Osteoblast (primary cell): Measurements from ENCODE around the gene ADGRL3. TPM values are rescaled to one million over a fixed set of nuclear protein-coding genes. Genes with fewer than 3 reads are reported as not detected.

Source experiments
- DNase-seq: peaks from one replicate; pipeline ENCODE4 v3.0.0; 2011; ENCODE audit warnings: low spot score, mixed read lengths; ENCODE audit not compliant: insufficient read length; ENCODE audit errors: missing footprints
- H2AFZ ChIP-seq: 2 replicates; pipeline ENCODE4 v1.6.0; 2011; ENCODE audit warnings: mild to moderate bottlenecking, low read length
- H3K27ac ChIP-seq: 2 replicates; pipeline ENCODE4 v1.5.1; 2011; ENCODE audit warnings: mild to moderate bottlenecking, low read depth, low read length, moderate library complexity
- H3K27me3 ChIP-seq: 2 replicates; pipeline ENCODE4 v1.6.0; 2012; ENCODE audit warnings: mild to moderate bottlenecking, control low read depth, inconsistent platforms, low read length, moderate library complexity; ENCODE audit not compliant: insufficient read depth
- H3K36me3 ChIP-seq: 2 replicates; pipeline ENCODE4 v1.5.1; 2011; ENCODE audit warnings: mild to moderate bottlenecking, low read length, control low read depth, moderate library complexity; ENCODE audit not compliant: insufficient read depth
- H3K4me1 ChIP-seq: 2 replicates; pipeline ENCODE4 v1.5.1; 2011; ENCODE audit warnings: mild to moderate bottlenecking, low read length, control low read depth, moderate library complexity; ENCODE audit not compliant: insufficient read depth
- H3K4me2 ChIP-seq: 2 replicates; pipeline ENCODE4 v1.6.0; 2011; ENCODE audit warnings: mild to moderate bottlenecking, low read length; ENCODE audit not compliant: insufficient read depth
- H3K4me3 ChIP-seq: fragments of 200-600 bp; sonication (generic); 3 replicates; pipeline ENCODE4 v1.5.1; 2012; ENCODE audit warnings: mild to moderate bottlenecking, low read length, inconsistent platforms; ENCODE audit not compliant: insufficient read depth
- H3K79me2 ChIP-seq: 2 replicates; pipeline ENCODE4 v1.6.0; 2012; ENCODE audit warnings: mild to moderate bottlenecking, low read length, control low read depth, inconsistent platforms; ENCODE audit not compliant: insufficient read depth
- H3K9me3 ChIP-seq: 2 replicates; pipeline ENCODE4 v1.5.1; 2011; ENCODE audit warnings: low read depth, low read length, control low read depth
- H4K20me1 ChIP-seq: 2 replicates; pipeline ENCODE4 v1.6.0; 2012; ENCODE audit warnings: mild to moderate bottlenecking, low read length, control low read depth; ENCODE audit not compliant: insufficient read depth
- CTCF ChIP-seq: IDR thresholded peaks from 2 replicates; pipeline ENCODE4 v1.5.1; 2011; ENCODE audit warnings: mild to moderate bottlenecking, low read depth, low read length, moderate library complexity; ENCODE audit errors: extremely low read depth
- total RNA-seq: library from RNA; depleted of rRNA; stranded (reverse); fragments of >200 nt; gene quantifications from 2 replicates; pipeline ENCODE4 v1.2.3, GENCODE V29; 2012

The ADGRL3 gene
- total RNA-seq, 1 donor: not detected

GRCh38 chr4:61716426-61716825, 516.3 kb downstream of the ADGRL3 start:
- DNase-seq: no peak
- Histone ChIP-seq H4K20me1 (no peaks in the 10 kb centered on the region), H3K27ac (no peak overlapping the region), H3K27me3 (no peaks in the 10 kb centered on the region), H3K4me1 (no peaks in the 10 kb centered on the region), H3K9me3 (no peaks in the 10 kb centered on the region), H3K79me2 (no peaks in the 10 kb centered on the region), H3K36me3 (no peaks in the 10 kb centered on the region), H2AFZ (no peak overlapping the region), H3K4me3 (no peak overlapping the region), H3K4me2 (no peak overlapping the region)
- no peak for TF ChIP-seq CTCF

- no peaks in the 10 kb centered on the region for H3K36me3 ChIP-seq
- no peaks in the 10 kb centered on the region for H3K79me2 ChIP-seq
- no peaks in the 10 kb centered on the region for H3K27me3 ChIP-seq
- no peaks in the 10 kb centered on the region for H3K4me1 ChIP-seq
- H3K4me2 ChIP-seq: no peak overlapping the region
- no peak overlapping the region for H3K27ac ChIP-seq
- H3K4me3 ChIP-seq: no peak overlapping the region
- no peak for DNase-seq
- no peaks in the 10 kb centered on the region for H4K20me1 ChIP-seq
- no peaks in the 10 kb centered on the region for H3K9me3 ChIP-seq
- H2AFZ ChIP-seq: no peak overlapping the region
- no peak for TF ChIP-seq CTCF
These were observed 523.4 kb downstream of the ADGRL3 start for GRCh38 chr4:61723492-61723891.

GRCh38 chr4:61727286-61727685, 527.2 kb downstream of the ADGRL3 start:
- no peak for DNase-seq
- no peak for TF ChIP-seq CTCF
- no peak overlapping the region for H2AFZ ChIP-seq

GRCh38 chr4:61734409-61734808, 534.3 kb downstream of the ADGRL3 start:
- Histone ChIP-seq H3K36me3 (no peaks in the 10 kb centered on the region), H3K9me3 (no peaks in the 10 kb centered on the region), H3K27ac (no peak overlapping the region), H3K4me3 (no peak overlapping the region), H3K79me2 (no peaks in the 10 kb centered on the region), H3K4me1 (no peaks in the 10 kb centered on the region), H3K27me3 (no peaks in the 10 kb centered on the region), H2AFZ (no peak overlapping the region), H3K4me2 (no peak overlapping the region), H4K20me1 (no peaks in the 10 kb centered on the region)
- no peak for DNase-seq
- TF ChIP-seq CTCF: no peak

More at GRCh38 chr4:61727286-61727685, 527.2 kb downstream of the ADGRL3 start:
- H3K4me3 ChIP-seq: no peak overlapping the region
- H3K27ac ChIP-seq: no peak overlapping the region
- H4K20me1 ChIP-seq: no peaks in the 10 kb centered on the region
- no peaks in the 10 kb centered on the region for H3K27me3 ChIP-seq
- H3K9me3 ChIP-seq: no peaks in the 10 kb centered on the region
- H3K79me2 ChIP-seq: no peaks in the 10 kb centered on the region
- no peaks in the 10 kb centered on the region for H3K4me1 ChIP-seq
- H3K4me2 ChIP-seq: no peak overlapping the region
- no peaks in the 10 kb centered on the region for H3K36me3 ChIP-seq
